ENCODE measurements around the gene ZSWIM7. TPM values are rescaled to one million over a fixed set of nuclear protein-coding genes. Genes with fewer than 3 reads are reported as not detected.

ZSWIM7 gene, protein sequence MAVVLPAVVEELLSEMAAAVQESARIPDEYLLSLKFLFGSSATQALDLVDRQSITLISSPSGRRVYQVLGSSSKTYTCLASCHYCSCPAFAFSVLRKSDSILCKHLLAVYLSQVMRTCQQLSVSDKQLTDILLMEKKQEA
- total RNA-seq (2021): 35.8 and 37.8 TPM in 2 replicates
- long read RNA-seq, transcript ZSWIM7-203 (5 exons, 682 nt): minor isoform, 5 of 89 reads
- long read RNA-seq, transcript ZSWIM7-211 (8 exons, 1,264 nt): minor isoform, 5 of 89 reads
- long read RNA-seq, transcript ZSWIM7-201 (5 exons, 2,008 nt): major isoform, 9 of 89 reads
- long read RNA-seq, partial matches to known transcripts: 1 of 89 reads
- long read RNA-seq, other reads (novel, unspliced or antisense): 56 of 89 reads

DNA sequence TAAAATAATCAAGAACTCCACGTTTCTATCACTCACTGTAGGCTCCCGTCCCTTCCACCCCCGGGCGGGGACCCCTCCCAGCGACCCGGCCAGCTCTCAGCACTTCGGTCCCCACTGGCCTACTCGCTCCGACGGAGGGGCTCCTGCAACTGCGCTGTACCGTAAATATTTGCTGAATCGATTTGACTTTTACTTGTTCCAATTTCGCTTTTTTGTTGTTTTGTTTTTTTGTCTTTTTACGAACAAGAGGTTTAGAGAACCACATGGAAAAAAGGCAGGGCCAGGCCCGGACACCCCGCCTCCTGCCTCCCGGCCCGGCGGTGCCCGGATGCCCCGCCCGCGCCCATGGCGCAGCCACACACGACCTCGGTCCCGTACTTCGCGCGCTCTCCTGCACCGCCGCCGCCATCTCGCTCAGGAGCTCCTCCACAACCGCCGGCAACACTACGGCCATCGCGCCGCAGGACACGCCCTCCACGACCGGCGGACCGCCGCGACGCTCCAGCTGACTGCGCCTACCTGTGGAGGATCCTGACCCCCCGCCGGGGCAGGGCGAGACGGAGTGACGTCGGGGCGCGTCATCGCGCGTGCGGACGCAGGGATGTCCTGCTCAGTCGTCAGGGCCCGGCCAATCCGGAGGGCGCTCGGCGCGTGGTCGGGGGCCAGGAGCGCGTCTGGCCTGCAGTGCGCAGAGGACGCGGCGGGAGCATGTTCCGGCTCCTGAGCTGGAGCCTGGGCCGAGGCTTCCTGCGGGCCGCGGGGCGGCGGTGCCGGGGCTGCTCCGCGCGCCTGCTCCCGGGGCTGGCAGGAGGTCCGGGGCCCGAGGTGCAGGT, at the start of gene ZSWIM7, which contains the start of gene TTC19:
ZSWIM7 (minus strand) TSS at position 564 of the 833 bp plus-strand sequence; CDS start at position 454, 110 bp downstream.
TTC19 (plus strand) TSS at position 684 of the 833 bp plus-strand sequence; CDS start at position 709, 25 bp downstream.
- TF ChIP-seq, protein P1, sequence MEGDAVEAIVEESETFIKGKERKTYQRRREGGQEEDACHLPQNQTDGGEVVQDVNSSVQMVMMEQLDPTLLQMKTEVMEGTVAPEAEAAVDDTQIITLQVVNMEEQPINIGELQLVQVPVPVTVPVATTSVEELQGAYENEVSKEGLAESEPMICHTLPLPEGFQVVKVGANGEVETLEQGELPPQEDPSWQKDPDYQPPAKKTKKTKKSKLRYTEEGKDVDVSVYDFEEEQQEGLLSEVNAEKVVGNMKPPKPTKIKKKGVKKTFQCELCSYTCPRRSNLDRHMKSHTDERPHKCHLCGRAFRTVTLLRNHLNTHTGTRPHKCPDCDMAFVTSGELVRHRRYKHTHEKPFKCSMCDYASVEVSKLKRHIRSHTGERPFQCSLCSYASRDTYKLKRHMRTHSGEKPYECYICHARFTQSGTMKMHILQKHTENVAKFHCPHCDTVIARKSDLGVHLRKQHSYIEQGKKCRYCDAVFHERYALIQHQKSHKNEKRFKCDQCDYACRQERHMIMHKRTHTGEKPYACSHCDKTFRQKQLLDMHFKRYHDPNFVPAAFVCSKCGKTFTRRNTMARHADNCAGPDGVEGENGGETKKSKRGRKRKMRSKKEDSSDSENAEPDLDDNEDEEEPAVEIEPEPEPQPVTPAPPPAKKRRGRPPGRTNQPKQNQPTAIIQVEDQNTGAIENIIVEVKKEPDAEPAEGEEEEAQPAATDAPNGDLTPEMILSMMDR (conservative IDR thresholded peaks at IDR 0.05): no peak
- Histone ChIP-seq H3K79me1 (ENCODE audit: insufficient read depth, low read depth, low read length, poor library complexity, severe bottlenecking) (peaks cover 8% of the 10 kb centered on the region), H3K56ac (ENCODE audit: insufficient read length, low read depth, low read length) (no peak within 1 kb of the TSS)

More for the DNA sequence above, at the start of gene ZSWIM7, which contains the start of gene TTC19:
- peaks cover 7% of the 10 kb centered on the region for H3K23me2 ChIP-seq (ENCODE audit: insufficient read length, low read depth, low read length, poor library complexity, severe bottlenecking)
- no peaks in the 10 kb centered on the region for H3K9me3 ChIP-seq (ENCODE audit: control insufficient read depth, low read depth, low read length)
- H3K18ac ChIP-seq (ENCODE audit: insufficient read length, low read depth, low read length): peak within 1 kb of the TSS; percentile 93
- H2AFZ ChIP-seq (ENCODE audit: low read length): no peak within 1 kb of the TSS
- peaks cover 13 to 16% of the 10 kb centered on the region in 2 experiments for H3K4me1 Mint-ChIP-seq
- no peaks in the 10 kb centered on the region for H3K27me3 ChIP-seq (ENCODE audit: insufficient read depth, low read length)
- no peak within 1 kb of the TSS for H2BK15ac ChIP-seq (ENCODE audit: low read depth, low read length)
- peaks cover 36 to 43% (median 42%) of the 10 kb centered on the region in 3 experiments for H3K36me3 Mint-ChIP-seq (ENCODE audit: insufficient read depth in 1 of 3, low read depth in 3 of 3)
- 0 out of 2 replicates have a peak, but pooled peaks cover 4% of the 10 kb centered on the region for H3K4me1 ChIP-seq (ENCODE audit: insufficient read depth, low read length)
- H2BK20ac ChIP-seq (ENCODE audit: low read depth, low read length, poor library complexity, severe bottlenecking): no peak within 1 kb of the TSS
- peaks cover 7 to 10% of the 10 kb centered on the region in 2 experiments for H3K9me3 Mint-ChIP-seq
- peak within 1 kb of the TSS; percentile 96 for H3K4me3 Mint-ChIP-seq
- WGBS (ENCODE audit: extremely low coverage, insufficient read length, low lambda C conversion rate): no CpG with 5 or more reads among the region's 91 CpGs
- no peak within 1 kb of the TSS for H2BK12ac ChIP-seq (ENCODE audit: insufficient read length, low read depth, low read length)
- H3K79me2 ChIP-seq (ENCODE audit: insufficient read depth, low read length): peaks cover 13% of the 10 kb centered on the region; the same call in 1 of the 2 replicates
- no peak within 1 kb of the TSS for H2BK120ac ChIP-seq (ENCODE audit: low read depth, low read length, poor library complexity, severe bottlenecking)
- peak within 1 kb of the TSS; percentile 77 for H3K9ac ChIP-seq (ENCODE audit: extremely low read depth, insufficient read length, low read length)
- H4K8ac ChIP-seq (replicated peaks; ENCODE audit: insufficient read length, low read depth, low read length): no peak within 1 kb of the TSS
- peak within 1 kb of the TSS; percentile 1 for H3K27ac ChIP-seq (ENCODE audit: insufficient read length, low read depth, low read length)
- no peak within 1 kb of the TSS; the same call in 1 of the 2 replicates for H3K4ac ChIP-seq (ENCODE audit: low read depth, low read length)
- H3K27me3 Mint-ChIP-seq (ENCODE audit: low read depth): no peaks in the 10 kb centered on the region
- peak; percentile 99 for DNase-seq
- H3K4me2 ChIP-seq (ENCODE audit: insufficient read depth, insufficient read length, low read length): peak within 1 kb of the TSS; percentile 93
- H3K14ac ChIP-seq (ENCODE audit: insufficient read depth, low read length): peak within 1 kb of the TSS; percentile 94
- H2BK5ac ChIP-seq (ENCODE audit: insufficient read length, low read length): no peak within 1 kb of the TSS
- no peak within 1 kb of the TSS for H4K91ac ChIP-seq (ENCODE audit: insufficient read length, low read depth, low read length)
- no peak within 1 kb of the TSS for H3T11ph ChIP-seq (ENCODE audit: low read length)
- no peak within 1 kb of the TSS for H3K23ac ChIP-seq (ENCODE audit: insufficient read length, low read depth, low read length)
- H3K27ac Mint-ChIP-seq: peak within 1 kb of the TSS; percentile 96 to 100 (median 99)
- no peak within 1 kb of the TSS for H2AK5ac ChIP-seq (ENCODE audit: insufficient read length, low read length)
- no peaks in the 10 kb centered on the region for H4K20me1 ChIP-seq (ENCODE audit: control insufficient read depth, insufficient read depth, insufficient read length)
- H4K5ac ChIP-seq (ENCODE audit: insufficient read length, low read depth, low read length): no peak within 1 kb of the TSS
